ENCODE results near the gene AP1M1.
"Not testable (repeated sequence)": the region's sequence is repeated elsewhere in the genome, so short reads cannot be mapped to it uniquely, and the experiment has no call there.

The AP1M1 gene

DNA sequence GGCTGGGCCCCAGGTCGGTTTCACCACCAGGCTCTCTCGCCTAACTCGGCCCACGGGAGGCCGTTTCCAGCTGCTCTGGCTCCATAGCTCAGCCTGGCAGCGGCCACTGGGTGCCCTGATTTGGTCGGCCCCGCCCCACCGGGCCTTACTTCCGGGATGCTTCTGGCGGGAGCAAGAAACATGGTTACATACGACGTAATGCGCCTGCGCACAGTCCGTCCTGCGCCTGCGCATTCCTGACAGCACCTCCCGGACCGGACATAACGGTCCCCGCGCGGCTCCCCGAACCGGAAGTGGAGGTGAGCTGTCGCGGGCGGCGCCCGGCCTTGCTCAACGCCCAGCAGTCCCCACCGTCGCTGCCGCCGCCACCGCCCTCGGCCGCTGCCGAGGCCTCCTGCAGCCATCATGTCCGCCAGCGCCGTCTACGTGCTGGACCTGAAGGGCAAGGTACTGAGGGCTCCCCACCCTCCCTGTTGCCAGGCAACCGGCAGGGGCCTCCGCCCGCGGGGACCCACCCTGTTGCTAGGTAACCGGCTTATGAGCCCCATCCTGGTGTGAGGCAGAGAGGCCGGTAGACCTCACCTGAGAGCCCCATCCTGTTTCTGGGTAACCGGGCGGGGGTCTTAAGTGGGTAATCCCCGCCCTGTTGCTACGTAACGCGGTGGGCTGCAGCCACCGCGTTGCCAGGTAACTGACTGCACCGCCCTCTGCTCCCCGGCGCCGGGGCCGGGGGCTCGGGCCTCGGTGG is at the start of gene AP1M1:
AP1M1 (plus strand) TSS at position 290 of the 748 bp plus-strand sequence; CDS start at position 406, 116 bp downstream.
- DNase-seq (ENCODE audit: low read depth): peak; percentile 98

GRCh38 chr19:16148443-16149229 is 49.1 kb upstream of the AP1M1 start:
- DNase-seq (ENCODE audit: low read depth): no peak

DNA sequence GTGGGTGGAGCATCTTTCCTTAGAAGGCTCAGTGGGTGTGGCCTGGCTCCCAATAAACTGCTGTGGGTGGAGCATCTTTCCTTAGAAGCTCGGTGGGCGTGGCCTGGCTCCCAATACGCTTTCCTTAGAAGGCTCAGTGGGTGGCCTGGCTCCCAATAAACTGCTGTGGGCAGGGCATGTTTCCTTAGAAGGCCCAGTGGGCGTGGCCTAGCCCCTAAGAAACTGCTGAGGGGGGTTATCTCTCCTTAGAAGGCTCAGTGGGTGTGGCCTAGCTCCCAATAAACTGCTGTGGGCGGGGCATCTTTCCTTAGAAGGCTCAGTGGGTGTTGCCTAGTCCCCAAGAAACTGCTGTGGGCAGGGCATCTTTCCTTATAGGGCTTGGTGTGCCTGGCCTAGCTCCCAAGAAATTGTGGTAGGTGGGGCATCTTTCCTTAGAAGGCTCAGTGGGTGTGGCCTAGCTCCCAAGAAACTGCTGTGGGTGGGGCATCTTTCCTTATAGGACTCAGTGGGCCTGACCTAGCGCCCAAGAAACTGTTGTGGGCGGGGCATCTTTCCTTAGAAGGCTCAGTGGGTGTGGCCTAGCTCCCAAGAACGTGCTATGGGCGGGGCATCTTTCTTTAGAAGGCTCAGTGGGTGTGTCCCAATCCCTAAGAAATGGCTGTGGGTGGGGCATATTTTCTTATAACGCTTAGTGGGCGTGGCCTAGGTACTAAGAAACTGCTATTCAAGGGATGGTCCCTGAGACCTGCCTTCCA is 44.0 kb upstream of the AP1M1 start:
- no peak for DNase-seq (ENCODE audit: low read depth)

- DNase-seq (ENCODE audit: low read depth): no peak
These were observed 43.2 kb upstream of the AP1M1 start for GRCh38 chr19:16154557-16154956.

DNA sequence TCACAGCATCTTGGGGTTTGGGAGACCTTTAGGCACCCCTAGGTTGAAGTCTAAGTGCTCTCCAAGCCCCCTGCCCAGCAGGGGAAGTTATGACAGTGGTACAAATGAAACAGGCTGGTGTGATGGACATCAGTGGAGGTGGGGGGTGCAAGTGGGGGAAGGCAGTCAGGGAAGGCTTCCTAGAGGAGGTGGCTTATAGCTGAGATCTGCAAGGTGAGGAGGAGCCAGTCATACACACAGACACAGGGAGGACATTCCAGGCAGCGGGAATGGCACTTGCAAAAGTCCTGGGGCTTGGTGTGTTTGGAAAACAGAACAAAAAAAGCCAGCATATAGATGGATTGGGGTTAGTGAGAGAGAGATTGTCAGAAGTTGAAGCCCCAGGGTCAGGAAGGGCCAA is 42.6 kb upstream of the AP1M1 start:
- DNase-seq (ENCODE audit: low read depth): no peak

DNA sequence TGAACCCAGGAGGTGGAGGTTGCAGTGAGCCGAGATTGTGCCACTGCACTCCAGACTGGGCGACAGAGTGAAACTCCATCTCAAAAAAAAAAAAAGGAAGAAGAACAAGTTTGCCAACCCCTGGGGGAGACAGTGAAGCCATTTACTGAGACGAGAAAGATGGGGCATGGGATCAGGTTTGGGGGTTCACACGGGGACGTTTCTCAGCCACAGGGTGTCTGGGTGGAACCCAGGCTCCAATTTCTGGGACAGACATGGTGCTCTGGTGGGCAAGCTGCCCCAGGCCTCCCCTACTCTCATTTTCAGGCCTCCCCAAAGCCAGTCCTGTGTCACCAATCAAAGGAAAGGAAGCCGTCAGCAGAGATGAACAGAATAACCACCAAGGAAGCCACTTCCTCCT is 40.8 kb upstream of the AP1M1 start:
- no peak for DNase-seq (ENCODE audit: low read depth)

GRCh38 chr19:16157601-16158000 is 40.1 kb upstream of the AP1M1 start:
- no peak for DNase-seq (ENCODE audit: low read depth)

DNA sequence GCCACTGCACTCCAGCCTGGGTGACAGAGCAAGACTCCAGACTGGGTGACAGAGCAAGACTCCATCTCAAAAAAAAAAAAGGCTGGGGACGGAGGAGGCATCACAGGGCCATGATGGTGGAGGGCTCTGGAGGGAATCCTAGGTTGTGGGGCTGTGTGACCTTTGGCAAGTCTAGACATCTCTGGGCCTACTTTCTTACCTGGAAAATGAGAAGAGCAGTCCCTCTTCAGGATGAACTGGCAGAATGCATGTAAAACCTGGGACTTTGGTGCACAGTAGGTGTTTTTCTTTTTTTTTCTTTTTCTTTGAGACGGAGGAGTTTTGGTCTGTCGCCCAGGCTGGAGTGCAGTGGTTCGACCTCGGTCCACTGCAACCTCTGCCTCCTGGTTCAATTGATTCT is 38.1 kb upstream of the AP1M1 start:
- no peak for DNase-seq (ENCODE audit: low read depth)

DNA sequence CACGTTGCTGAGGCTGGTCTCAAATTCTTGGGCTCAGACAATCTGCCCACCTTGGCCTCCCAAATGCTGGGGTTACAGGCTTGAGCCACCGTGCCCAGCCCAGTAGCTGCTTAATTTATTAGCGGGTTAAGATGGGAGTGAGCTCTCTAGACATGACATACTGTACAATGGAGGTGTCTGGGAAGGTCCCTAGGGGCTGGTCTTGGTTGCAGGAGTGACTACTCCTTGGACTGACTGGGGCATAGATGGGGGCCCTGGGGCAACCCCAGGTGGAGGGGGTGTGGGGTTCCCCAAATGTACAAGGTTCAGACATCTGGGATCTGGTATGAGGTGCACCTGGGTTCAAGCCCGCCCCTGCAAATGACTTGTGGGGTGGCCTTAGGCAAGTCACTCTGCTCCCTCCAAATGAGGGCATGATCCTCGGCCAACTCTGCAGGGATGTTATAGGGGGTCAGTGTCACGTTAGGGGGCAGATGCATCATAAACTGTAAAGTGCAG is 37.2 kb upstream of the AP1M1 start:
- no peak for DNase-seq (ENCODE audit: low read depth)

- peak; percentile 22 for DNase-seq (ENCODE audit: low read depth)
These were observed 36.7 kb upstream of the AP1M1 start for GRCh38 chr19:16160943-16161560.

DNA sequence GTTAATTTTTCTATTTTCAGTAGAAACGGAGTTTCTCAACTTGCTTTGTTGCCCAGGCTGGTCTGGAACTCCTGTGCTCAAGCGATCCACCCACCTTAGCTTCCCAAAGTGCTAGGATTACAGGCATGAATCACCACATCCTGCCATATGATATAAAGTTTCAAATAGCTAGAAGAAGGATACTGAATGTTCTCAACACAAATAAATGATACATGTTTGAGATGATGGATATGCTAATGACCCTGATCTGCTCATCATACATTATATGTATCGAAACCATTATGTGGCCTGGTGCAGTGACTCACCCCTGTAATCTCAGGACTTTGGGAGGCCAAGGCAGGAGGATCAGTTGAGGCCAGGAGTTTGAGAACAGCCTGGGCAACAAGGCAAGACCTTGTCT is 35.9 kb upstream of the AP1M1 start:
- DNase-seq (ENCODE audit: low read depth): peak; percentile 57

- DNase-seq (ENCODE audit: low read depth): no peak
These were observed 33.4 kb upstream of the AP1M1 start for GRCh38 chr19:16164222-16164890.

DNA sequence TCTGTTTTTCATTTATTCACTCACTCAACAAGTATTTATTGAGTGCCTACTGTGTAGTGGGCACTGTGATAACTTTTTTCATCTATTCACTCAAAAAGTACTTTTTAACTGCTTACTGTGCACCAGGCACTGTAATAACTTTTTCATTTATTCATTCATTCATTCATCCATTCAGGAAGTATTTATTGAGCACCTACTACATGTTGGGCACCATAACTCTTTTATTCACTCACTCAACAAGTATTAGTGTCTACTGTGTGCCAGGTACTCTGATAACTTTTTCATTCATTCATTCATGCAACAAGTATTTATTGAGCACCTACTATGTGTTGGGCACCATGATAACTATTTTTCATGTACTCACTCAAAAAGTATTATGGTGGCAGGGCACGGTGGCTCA is 31.3 kb upstream of the AP1M1 start:
- no peak for DNase-seq (ENCODE audit: low read depth)

GRCh38 chr19:16167055-16167454 is 30.7 kb upstream of the AP1M1 start:
- no peak for DNase-seq (ENCODE audit: low read depth)

- DNase-seq (ENCODE audit: low read depth): no peak
These were observed 29.1 kb upstream of the AP1M1 start for GRCh38 chr19:16168465-16169081.

DNA sequence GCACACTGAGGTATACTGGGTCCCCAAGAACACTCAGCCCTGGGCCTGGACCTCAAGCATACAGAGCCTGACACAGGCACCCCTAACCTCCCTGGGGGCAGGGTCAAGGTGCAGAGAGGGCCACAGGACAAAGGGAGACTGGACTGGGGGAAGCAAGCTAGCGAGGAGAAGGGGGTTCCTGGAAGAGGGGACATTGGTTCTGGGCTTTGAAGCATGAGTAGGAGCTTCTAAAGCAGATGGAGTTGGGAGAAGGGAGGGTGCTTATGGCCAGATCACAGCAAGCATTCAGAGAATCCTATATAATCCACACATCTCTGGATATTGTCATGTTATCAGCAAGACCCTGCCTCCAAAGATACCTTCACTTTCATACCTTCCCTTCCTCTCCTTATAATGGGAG is 27.6 kb upstream of the AP1M1 start:
- no peak for DNase-seq (ENCODE audit: low read depth)

GRCh38 chr19:16175954-16176353 is 21.8 kb upstream of the AP1M1 start:
- DNase-seq (ENCODE audit: low read depth): no peak

DNA sequence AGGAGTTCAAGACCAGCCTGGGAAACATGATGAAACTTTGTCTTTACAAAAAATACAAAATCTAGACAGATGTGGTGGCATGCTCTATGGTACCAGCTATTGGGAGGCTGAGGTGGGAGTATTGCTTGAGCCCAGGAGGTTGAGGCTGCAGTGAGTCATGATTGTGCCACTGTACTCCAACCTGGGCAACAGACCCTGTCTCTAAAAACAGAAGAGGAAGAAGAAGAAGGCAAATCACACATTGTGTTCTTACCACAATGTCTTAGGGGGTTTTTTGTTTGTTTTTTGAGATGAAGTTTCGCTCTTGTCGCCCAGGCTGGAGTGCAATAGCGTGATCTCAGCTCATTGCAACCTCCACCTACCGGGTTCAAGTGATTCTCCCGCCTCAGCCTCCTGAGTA is 18.8 kb upstream of the AP1M1 start:
- not testable (repeated sequence) for DNase-seq (ENCODE audit: low read depth)

- DNase-seq (ENCODE audit: low read depth): peak; percentile 69
These were observed 17.1 kb upstream of the AP1M1 start for GRCh38 chr19:16180611-16181010.

DNA sequence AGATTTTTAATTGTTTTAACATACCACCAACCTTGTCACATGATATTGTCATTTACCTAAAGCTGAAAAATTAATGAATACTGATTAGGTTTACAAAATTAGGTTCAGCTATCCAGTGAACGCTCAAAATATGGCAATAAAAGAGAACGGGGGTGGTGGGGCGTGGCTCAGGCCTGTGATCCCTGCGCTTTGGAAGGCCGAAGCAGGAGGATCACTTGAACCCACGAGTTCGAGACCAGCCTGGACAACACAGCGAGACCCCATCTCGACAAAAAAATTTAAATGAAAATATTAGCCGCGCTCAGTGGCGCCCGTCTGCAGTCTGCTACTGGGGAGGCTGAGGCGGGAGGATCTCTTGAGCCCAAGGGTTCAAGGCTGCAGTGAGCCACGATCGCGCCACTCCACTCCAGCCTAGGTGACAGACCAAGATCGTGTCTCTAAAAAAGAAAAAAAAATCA is 13.0 kb upstream of the AP1M1 start:
- DNase-seq (ENCODE audit: low read depth): no peak
